ENCODE measurements around the gene MYOCOS.

DNA sequence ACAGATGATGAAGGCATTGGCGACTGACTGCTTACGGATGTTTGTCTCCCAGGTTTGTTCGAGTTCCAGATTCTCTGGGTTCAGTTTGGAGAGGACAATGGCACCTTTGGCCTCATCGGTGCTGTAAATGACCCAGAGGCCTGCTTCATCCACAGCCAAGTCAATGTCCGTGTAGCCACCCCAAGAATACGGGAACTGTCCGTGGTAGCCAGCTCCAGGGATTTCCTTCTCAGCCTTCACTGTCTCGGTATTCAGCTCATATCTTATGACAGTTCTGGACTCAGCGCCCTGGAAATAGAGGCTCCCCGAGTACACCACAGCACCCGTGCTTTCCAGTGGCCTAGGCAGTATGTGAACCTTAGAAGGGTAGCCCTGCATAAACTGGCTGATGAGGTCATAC is 14.1 kb downstream of the MYOCOS start:
- TF ChIP-seq POLR2AphosphoS5 (IDR thresholded peaks at IDR 0.05) = no peak
- TF ChIP-seq, protein P1, sequence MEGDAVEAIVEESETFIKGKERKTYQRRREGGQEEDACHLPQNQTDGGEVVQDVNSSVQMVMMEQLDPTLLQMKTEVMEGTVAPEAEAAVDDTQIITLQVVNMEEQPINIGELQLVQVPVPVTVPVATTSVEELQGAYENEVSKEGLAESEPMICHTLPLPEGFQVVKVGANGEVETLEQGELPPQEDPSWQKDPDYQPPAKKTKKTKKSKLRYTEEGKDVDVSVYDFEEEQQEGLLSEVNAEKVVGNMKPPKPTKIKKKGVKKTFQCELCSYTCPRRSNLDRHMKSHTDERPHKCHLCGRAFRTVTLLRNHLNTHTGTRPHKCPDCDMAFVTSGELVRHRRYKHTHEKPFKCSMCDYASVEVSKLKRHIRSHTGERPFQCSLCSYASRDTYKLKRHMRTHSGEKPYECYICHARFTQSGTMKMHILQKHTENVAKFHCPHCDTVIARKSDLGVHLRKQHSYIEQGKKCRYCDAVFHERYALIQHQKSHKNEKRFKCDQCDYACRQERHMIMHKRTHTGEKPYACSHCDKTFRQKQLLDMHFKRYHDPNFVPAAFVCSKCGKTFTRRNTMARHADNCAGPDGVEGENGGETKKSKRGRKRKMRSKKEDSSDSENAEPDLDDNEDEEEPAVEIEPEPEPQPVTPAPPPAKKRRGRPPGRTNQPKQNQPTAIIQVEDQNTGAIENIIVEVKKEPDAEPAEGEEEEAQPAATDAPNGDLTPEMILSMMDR (IDR thresholded peaks at IDR 0.05) = no peak
- TF ChIP-seq POLR2A (IDR thresholded peaks at IDR 0.05) = no peak
